Fibroblast of lung (primary cell): ENCODE data around the gene SREK1IP1.

ENCODE experiments used
- EZH2 ChIP-seq: IDR thresholded peaks from 2 replicates; pipeline ENCODE4 v1.5.1; 2012; ENCODE audit warnings: low read length, control low read depth, mild to moderate bottlenecking; ENCODE audit errors: missing control alignments
- TF ChIP-seq, protein P1 (sequence below), 2 donors: IDR thresholded peaks in 1 of 2; conservative IDR thresholded peaks in 1 of 2; 1 replicate in 1 of 2; 2 replicates in 1 of 2; pipeline ENCODE4 v1.5.1; 2011 to 2012; ENCODE audit warnings: low read length in 2 of 2, control low read depth in 1 of 2, inconsistent platforms in 1 of 2, low read depth in 1 of 2, mild to moderate bottlenecking in 1 of 2

DNA sequence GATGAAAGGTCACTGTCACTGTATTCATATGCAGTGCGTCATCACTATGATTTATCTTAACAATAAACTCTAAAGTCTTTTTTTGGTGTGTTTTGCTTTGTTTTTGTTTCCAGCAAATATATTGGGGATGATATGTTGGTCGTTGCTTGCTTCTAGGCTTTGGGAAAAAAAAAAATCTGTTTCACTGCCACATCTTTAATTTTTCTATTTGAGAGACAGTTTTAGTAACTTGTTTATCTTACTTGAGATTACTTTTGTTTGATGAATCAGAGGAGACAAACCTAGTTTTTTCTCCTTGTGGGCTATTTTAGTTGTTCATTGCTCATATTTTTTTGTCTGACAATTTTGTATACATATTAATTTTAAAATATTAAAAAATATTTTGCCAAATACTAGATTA, 19.7 kb upstream of the SREK1IP1 start:
- TF ChIP-seq, protein P1, sequence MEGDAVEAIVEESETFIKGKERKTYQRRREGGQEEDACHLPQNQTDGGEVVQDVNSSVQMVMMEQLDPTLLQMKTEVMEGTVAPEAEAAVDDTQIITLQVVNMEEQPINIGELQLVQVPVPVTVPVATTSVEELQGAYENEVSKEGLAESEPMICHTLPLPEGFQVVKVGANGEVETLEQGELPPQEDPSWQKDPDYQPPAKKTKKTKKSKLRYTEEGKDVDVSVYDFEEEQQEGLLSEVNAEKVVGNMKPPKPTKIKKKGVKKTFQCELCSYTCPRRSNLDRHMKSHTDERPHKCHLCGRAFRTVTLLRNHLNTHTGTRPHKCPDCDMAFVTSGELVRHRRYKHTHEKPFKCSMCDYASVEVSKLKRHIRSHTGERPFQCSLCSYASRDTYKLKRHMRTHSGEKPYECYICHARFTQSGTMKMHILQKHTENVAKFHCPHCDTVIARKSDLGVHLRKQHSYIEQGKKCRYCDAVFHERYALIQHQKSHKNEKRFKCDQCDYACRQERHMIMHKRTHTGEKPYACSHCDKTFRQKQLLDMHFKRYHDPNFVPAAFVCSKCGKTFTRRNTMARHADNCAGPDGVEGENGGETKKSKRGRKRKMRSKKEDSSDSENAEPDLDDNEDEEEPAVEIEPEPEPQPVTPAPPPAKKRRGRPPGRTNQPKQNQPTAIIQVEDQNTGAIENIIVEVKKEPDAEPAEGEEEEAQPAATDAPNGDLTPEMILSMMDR (conservative IDR thresholded peaks at IDR 0.05 in 1 of 2, IDR thresholded peaks at IDR 0.05 in 1 of 2; ENCODE audit: low read depth in 1 of 2, low read length in 2 of 2): no peak
- TF ChIP-seq EZH2: no peak
